HCT116 (cell line): Measurements from ENCODE around the gene SLC25A44. TPM values are rescaled to one million over a fixed set of nuclear protein-coding genes. Genes with fewer than 3 reads are reported as not detected.

ENCODE experiments used
- ATAC-seq: fragments of 200-7000 bp; cut with Tn5 transposase; 2 replicates; pipeline ENCODE4 v1.9.1; 2020; ENCODE audit warnings: mild to moderate bottlenecking, moderate library complexity
- BruUV-seq: library from RNA; stranded (reverse); fragments of 400-500 nt; replicated peaks from 2 replicates; lab custom pipeline; 2021; lab: Mats Ljungman, UMichigan
- CTCF ChIA-PET: fragments of 300-600 bp; sonication (Branson Sonifier 250); formaldehyde crosslinking; loops from one replicate; lab custom pipeline; 2021; ENCODE audit warnings: antibody characterized with exemption; lab: Charles Lee
- POLR2A ChIA-PET: fragments of 300-600, 350-600 bp; sonication (Branson Sonifier 250); formaldehyde crosslinking; loops from one replicate; lab custom pipeline; 2021; ENCODE audit warnings: antibody characterized with exemption; lab: Charles Lee
- RAD21 ChIA-PET, 2 experiments: fragments of 300-600 bp; sonication (Branson Sonifier 250); formaldehyde crosslinking; loops; one replicate each; lab custom pipeline; 2023; ENCODE audit warnings: low total read pairs in 2 of 2; ENCODE audit not compliant: uncharacterized antibody in 2 of 2, unreplicated experiment in 2 of 2, low non-redundant PET in 1 of 2; lab: Charles Lee
- DNase-seq: peaks from one replicate; pipeline ENCODE4 v3.0.0-alpha.2; 2010; ENCODE audit warnings: low read depth, low spot score
- H2AFZ ChIP-seq: fragments of 200-600 bp; shearing (Covaris generic), sonication (generic); 2 replicates; pipeline ENCODE4 v1.6.1; 2017; ENCODE audit warnings: low read depth, mixed run types, mixed read lengths, antibody characterized with exemption, low read length; ENCODE audit not compliant: poor library complexity, severe bottlenecking
- H3K27ac ChIP-seq: 2 replicates; pipeline ENCODE4 v1.5.1; 2012; ENCODE audit warnings: low read depth, low read length
- H3K27me3 ChIP-seq: fragments of 200-600 bp; sonication (generic); 2 replicates; pipeline ENCODE4 v1.6.1; 2016; ENCODE audit warnings: mixed run types, low read length, mixed read lengths; ENCODE audit not compliant: insufficient read depth
- H3K36me3 ChIP-seq, 2 experiments: fragments of 200-500 bp in 1 of 2; fragments of 200-600 bp in 1 of 2; sonication (Bioruptor generic) in 1 of 2; sonication (generic) in 1 of 2; 2 replicates each; pipeline versions ENCODE4 v1.5.1 to v1.6.1; 2014 to 2016; ENCODE audit warnings: low read length in 2 of 2, inconsistent platforms in 1 of 2, mixed read lengths in 1 of 2, mixed run types in 1 of 2; ENCODE audit not compliant: insufficient read depth in 2 of 2, control insufficient read depth in 1 of 2
- H3K4me1 ChIP-seq, 2 experiments: fragments of 200-600 bp in 1 of 2; sonication (generic) in 1 of 2; 2 replicates each; pipeline versions ENCODE4 v1.5.1 to v1.6.1; 2012 to 2017; ENCODE audit warnings: low read length in 2 of 2, inconsistent platforms in 1 of 2, mild to moderate bottlenecking in 1 of 2, mixed read lengths in 1 of 2, mixed run types in 1 of 2, moderate library complexity in 1 of 2; ENCODE audit not compliant: insufficient read depth in 2 of 2, control insufficient read depth in 1 of 2
- H3K4me2 ChIP-seq: fragments of 200-600 bp; sonication (generic); 2 replicates; pipeline ENCODE4 v1.6.1; 2017; ENCODE audit warnings: mixed run types, low read length, mixed read lengths
- H3K4me3 ChIP-seq, 2 experiments: fragments of 200-600 bp in 1 of 2; sonication (generic) in 1 of 2; replicated peaks in 1 of 2; 2 replicates each; pipeline ENCODE4 v1.5.1; 2011 to 2016; ENCODE audit warnings: low read length in 2 of 2, control low read depth in 1 of 2, low read depth in 1 of 2, mild to moderate bottlenecking in 1 of 2, mixed read lengths in 1 of 2, mixed run types in 1 of 2
- H3K79me2 ChIP-seq: fragments of 200-600 bp; sonication (generic); 2 replicates; pipeline ENCODE4 v1.6.1; 2017; ENCODE audit warnings: mild to moderate bottlenecking, mixed run types, low read length, moderate library complexity, mixed read lengths; ENCODE audit not compliant: insufficient read depth
- H3K9ac ChIP-seq: fragments of 200-600 bp; sonication (generic); 2 replicates; pipeline ENCODE4 v1.6.1; 2016; ENCODE audit warnings: low read length, mixed read lengths
- H3K9me2 ChIP-seq: fragments of 200-600 bp; sonication (generic), shearing (Covaris generic); 2 replicates; pipeline ENCODE4 v1.6.1; 2017; ENCODE audit warnings: mixed run types, mild to moderate bottlenecking, moderate library complexity; ENCODE audit not compliant: insufficient read depth
- H3K9me3 ChIP-seq, 2 experiments: fragments of 200-500 bp in 1 of 2; fragments of 200-600 bp in 1 of 2; sonication (Bioruptor generic) in 1 of 2; sonication (generic) in 1 of 2; 2 replicates each; pipeline ENCODE4 v1.6.1; 2014 to 2017; ENCODE audit warnings: low read length in 2 of 2, mixed read lengths in 2 of 2, inconsistent platforms in 1 of 2, low read depth in 1 of 2, mild to moderate bottlenecking in 1 of 2, mixed run types in 1 of 2, moderate library complexity in 1 of 2; ENCODE audit not compliant: control insufficient read depth in 1 of 2, insufficient read depth in 1 of 2
- H4K20me1 ChIP-seq: fragments of 200-600 bp; sonication (generic), shearing (Covaris generic); 2 replicates; pipeline ENCODE4 v1.6.1; 2017; ENCODE audit warnings: mixed run types, mild to moderate bottlenecking, moderate library complexity; ENCODE audit not compliant: insufficient read depth
- CBX3 ChIP-seq: IDR thresholded peaks from 2 replicates; pipeline ENCODE4 v1.6.1; 2012; ENCODE audit warnings: low read depth
- CEBPB ChIP-seq: IDR thresholded peaks from 2 replicates; pipeline ENCODE4 v1.6.1; 2012; ENCODE audit warnings: low read depth
- EZH2phosphoT487 ChIP-seq: fragments of 200-600 bp; IDR thresholded peaks from 2 replicates; pipeline ENCODE4 v1.6.1; 2018; ENCODE audit warnings: antibody characterized with exemption, borderline replicate concordance
- MAX ChIP-seq: IDR thresholded peaks from 2 replicates; pipeline ENCODE4 v1.6.1; 2012
- REST ChIP-seq: IDR thresholded peaks from 2 replicates; pipeline ENCODE4 v1.6.1; 2012; ENCODE audit warnings: low read depth
- SIN3A ChIP-seq: IDR thresholded peaks from 2 replicates; pipeline ENCODE4 v1.6.1; 2012; ENCODE audit warnings: low read depth
- SP1 ChIP-seq: IDR thresholded peaks from 2 replicates; pipeline ENCODE4 v1.6.1; 2012; ENCODE audit warnings: low read depth
- SRF ChIP-seq: IDR thresholded peaks from 2 replicates; pipeline ENCODE4 v1.6.1; 2012; ENCODE audit warnings: low read depth
- ZNF274 ChIP-seq: fragments of 200-500 bp; sonication (Bioruptor generic); IDR thresholded peaks from 2 replicates; pipeline ENCODE4 v1.6.1; 2014; ENCODE audit warnings: mild to moderate bottlenecking, low read depth, low read length, inconsistent platforms
- intact Hi-C: fragments of 100-400 bp; cut with micrococcal nuclease; formaldehyde crosslinking; loops from 2 replicates; pipeline ENCODE4 v1.10.0; 2022
- total RNA-seq: library from RNA; stranded (reverse); gene quantifications from one replicate; pipeline ENCODE4 v1.2.1, GENCODE V29; 2021; ENCODE audit not compliant: unreplicated experiment
- TF ChIP-seq, protein P1 (sequence below), 3 experiments: fragments of 200-600 bp in 1 of 3; sonication (generic) in 1 of 3; IDR thresholded peaks in 2 of 3; conservative IDR thresholded peaks in 1 of 3; 2 replicates each; pipeline ENCODE4 v1.5.1; 2012 to 2017; ENCODE audit warnings: low read depth in 2 of 3, low read length in 2 of 3, antibody characterized with exemption in 1 of 3, borderline replicate concordance in 1 of 3, control low read depth in 1 of 3, mild to moderate bottlenecking in 1 of 3, mixed read lengths in 1 of 3, mixed run types in 1 of 3, moderate library complexity in 1 of 3; ENCODE audit not compliant: insufficient read depth in 1 of 3
- TF ChIP-seq, protein P2 (sequence below): IDR thresholded peaks from 2 replicates; pipeline ENCODE4 v1.6.1; 2011; ENCODE audit warnings: mild to moderate bottlenecking, low read length, moderate library complexity; ENCODE audit not compliant: insufficient replicate concordance; ENCODE audit errors: extremely low read depth

SLC25A44 gene
- total RNA-seq, 1 experiment from 2014 or later: 17.5 TPM

- intact Hi-C loops: no loop called here
- Histone ChIP-seq H3K27me3 (0 out of 2 replicates have a peak, but pooled peaks cover 6% of the 10 kb centered on the region), H3K27ac (no peak overlapping the region), H2AFZ (no peak overlapping the region), H3K9me2 (no peaks in the 10 kb centered on the region), H3K79me2 (no peaks in the 10 kb centered on the region), H3K9me3 (no peaks in the 10 kb centered on the region), H3K4me1 (no peaks in the 10 kb centered on the region), H3K36me3 (no peaks in the 10 kb centered on the region), H3K4me3 (no peak overlapping the region), H4K20me1 (no peaks in the 10 kb centered on the region), H3K4me2 (no peak overlapping the region), H3K9ac (no peak overlapping the region)
- TF ChIP-seq CEBPB (no peak), SIN3A (no peak), CBX3 (no peak)
- TF ChIP-seq, protein P1, sequence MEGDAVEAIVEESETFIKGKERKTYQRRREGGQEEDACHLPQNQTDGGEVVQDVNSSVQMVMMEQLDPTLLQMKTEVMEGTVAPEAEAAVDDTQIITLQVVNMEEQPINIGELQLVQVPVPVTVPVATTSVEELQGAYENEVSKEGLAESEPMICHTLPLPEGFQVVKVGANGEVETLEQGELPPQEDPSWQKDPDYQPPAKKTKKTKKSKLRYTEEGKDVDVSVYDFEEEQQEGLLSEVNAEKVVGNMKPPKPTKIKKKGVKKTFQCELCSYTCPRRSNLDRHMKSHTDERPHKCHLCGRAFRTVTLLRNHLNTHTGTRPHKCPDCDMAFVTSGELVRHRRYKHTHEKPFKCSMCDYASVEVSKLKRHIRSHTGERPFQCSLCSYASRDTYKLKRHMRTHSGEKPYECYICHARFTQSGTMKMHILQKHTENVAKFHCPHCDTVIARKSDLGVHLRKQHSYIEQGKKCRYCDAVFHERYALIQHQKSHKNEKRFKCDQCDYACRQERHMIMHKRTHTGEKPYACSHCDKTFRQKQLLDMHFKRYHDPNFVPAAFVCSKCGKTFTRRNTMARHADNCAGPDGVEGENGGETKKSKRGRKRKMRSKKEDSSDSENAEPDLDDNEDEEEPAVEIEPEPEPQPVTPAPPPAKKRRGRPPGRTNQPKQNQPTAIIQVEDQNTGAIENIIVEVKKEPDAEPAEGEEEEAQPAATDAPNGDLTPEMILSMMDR (IDR thresholded peaks at IDR 0.05 in 2 of 3, conservative IDR thresholded peaks at IDR 0.05 in 1 of 3; ENCODE audit: borderline replicate concordance in 1 of 3, insufficient read depth in 1 of 3, low read depth in 2 of 3, low read length in 2 of 3): no peak
- DNase-seq: no peak
- RAD21 ChIA-PET: no interaction called here
- no peak for ATAC-seq
- BruUV-seq: no TSS peak
- POLR2A ChIA-PET: no interaction called here
- CTCF ChIA-PET: no interaction called here
Observed at GRCh38 chr1:156160743-156161171, 33.1 kb upstream of the SLC25A44 start.

GRCh38 chr1:156162430-156163037, 31.4 kb upstream of the SLC25A44 start:
- Histone ChIP-seq H3K9me2 (no peaks in the 10 kb centered on the region), H3K27ac (no peak overlapping the region), H2AFZ (no peak overlapping the region), H3K9ac (no peak overlapping the region), H3K9me3 (no peaks in the 10 kb centered on the region), H3K27me3 (0 out of 2 replicates have a peak, but pooled peaks cover 4% of the 10 kb centered on the region), H3K4me3 (no peak overlapping the region), H3K4me2 (no peak overlapping the region), H4K20me1 (no peaks in the 10 kb centered on the region), H3K79me2 (no peaks in the 10 kb centered on the region), H3K36me3 (no peaks in the 10 kb centered on the region), H3K4me1 (no peaks in the 10 kb centered on the region)
- ATAC-seq: no peak
- ChIA-PET POLR2A (no interaction called here), RAD21 (no interaction called here), CTCF (no interaction called here)
- DNase-seq: no peak
- no TSS peak for BruUV-seq
- intact Hi-C loops: no loop called here
- TF ChIP-seq SIN3A (no peak), ZNF274 (no peak), SP1 (no peak), SRF (no peak), MAX (no peak), REST (no peak), EZH2phosphoT487 (no peak)
- TF ChIP-seq, protein P2, sequence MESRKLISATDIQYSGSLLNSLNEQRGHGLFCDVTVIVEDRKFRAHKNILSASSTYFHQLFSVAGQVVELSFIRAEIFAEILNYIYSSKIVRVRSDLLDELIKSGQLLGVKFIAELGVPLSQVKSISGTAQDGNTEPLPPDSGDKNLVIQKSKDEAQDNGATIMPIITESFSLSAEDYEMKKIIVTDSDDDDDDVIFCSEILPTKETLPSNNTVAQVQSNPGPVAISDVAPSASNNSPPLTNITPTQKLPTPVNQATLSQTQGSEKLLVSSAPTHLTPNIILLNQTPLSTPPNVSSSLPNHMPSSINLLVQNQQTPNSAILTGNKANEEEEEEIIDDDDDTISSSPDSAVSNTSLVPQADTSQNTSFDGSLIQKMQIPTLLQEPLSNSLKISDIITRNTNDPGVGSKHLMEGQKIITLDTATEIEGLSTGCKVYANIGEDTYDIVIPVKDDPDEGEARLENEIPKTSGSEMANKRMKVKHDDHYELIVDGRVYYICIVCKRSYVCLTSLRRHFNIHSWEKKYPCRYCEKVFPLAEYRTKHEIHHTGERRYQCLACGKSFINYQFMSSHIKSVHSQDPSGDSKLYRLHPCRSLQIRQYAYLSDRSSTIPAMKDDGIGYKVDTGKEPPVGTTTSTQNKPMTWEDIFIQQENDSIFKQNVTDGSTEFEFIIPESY: no peak
